ENCODE data around the gene APOA5.
"Not testable (repeated sequence)": the region's sequence is repeated elsewhere in the genome, so short reads cannot be mapped to it uniquely, and the experiment has no call there.

Gene APOA5

DNA sequence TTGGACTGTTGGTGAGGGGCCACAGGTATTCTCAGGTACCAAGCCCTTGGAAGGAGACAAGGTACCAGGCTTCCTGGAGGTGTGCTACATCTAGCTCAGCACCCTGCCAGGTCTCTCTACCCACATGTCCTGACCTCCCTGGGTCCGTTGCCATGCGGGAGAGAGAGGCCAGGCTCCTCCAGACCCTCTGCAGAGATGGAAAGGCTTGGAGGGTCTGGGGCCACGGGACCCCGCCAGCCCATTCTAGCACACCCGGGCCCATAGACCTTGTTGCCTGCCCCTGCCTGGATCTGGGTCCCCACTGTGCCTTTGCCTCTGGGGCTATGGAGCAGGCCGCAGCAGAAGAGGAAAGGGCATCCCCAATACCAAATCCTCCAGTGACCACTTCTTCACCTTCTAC is 35.8 kb upstream of the APOA5 start:
- DNase-seq (ENCODE audit: low read depth in 2 of 2, low spot score in 1 of 2) = no peak

GRCh38 chr11:116826751-116827431 is 35.2 kb upstream of the APOA5 start:
- DNase-seq (ENCODE audit: low read depth in 2 of 2, low spot score in 1 of 2) = no peak

GRCh38 chr11:116825854-116826750 is 34.4 kb upstream of the APOA5 start:
- DNase-seq (ENCODE audit: low read depth in 2 of 2, low spot score in 1 of 2) = no peak

- DNase-seq (ENCODE audit: low read depth in 2 of 2, low spot score in 1 of 2) = no peak
These were observed 33.8 kb upstream of the APOA5 start for GRCh38 chr11:116825434-116825833.

- no peak for DNase-seq (ENCODE audit: low read depth in 2 of 2, low spot score in 1 of 2)
These were observed 31.6 kb upstream of the APOA5 start, which contains the start of gene APOA4 for GRCh38 chr11:116823031-116823843. Gene APOA4 (minus strand): TSS chr11:116823304. CDS start chr11:116823191, 113 bp downstream.

DNA sequence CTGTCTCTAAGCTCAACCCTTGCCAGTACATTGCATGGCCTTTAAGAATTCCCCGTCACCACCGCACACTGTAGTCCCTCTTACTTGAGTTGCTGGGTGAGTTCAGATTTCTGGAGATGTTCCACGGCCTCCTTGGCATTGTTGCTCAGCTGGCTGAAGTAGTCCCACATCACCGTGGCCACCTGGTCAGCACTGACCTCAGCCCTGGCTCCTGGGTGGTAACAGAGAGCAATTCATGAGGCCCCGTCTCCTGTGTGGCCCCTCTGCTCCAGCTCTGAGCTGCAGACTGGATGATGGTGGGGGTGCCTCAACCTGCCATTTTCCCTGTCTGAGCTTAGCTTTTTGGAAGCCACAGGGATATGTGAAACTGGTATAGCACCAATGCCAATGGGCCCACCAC is 30.9 kb upstream of the APOA5 start:
- DNase-seq (ENCODE audit: low read depth in 2 of 2, low spot score in 1 of 2) = no peak

- no peak for DNase-seq (ENCODE audit: low read depth in 2 of 2, low spot score in 1 of 2)
These were observed 29.6 kb upstream of the APOA5 start for GRCh38 chr11:116821050-116821918.

- DNase-seq (ENCODE audit: low read depth in 2 of 2, low spot score in 1 of 2) = no peak
These were observed 27.4 kb upstream of the APOA5 start for GRCh38 chr11:116819049-116819448.

DNA sequence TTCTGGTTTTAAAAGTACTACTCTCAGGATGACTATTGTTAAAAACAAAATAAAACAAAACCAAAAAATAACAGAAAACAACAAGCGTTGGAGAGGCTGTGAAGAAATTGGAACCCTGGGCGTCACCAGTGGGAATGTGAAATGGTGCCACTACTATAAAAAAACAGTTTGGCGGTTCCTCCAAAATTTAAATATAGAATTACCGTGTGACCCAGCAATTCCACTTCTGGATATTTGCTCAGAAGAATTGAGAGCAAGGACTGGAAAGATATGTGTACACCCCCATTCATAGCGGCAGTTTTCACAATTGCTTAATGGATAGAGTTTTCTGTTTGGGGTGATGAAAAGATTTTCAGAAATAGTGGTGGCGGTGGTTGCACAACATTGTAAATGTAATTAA is 22.8 kb upstream of the APOA5 start:
- no peak for DNase-seq (ENCODE audit: low read depth in 2 of 2, low spot score in 1 of 2)

DNA sequence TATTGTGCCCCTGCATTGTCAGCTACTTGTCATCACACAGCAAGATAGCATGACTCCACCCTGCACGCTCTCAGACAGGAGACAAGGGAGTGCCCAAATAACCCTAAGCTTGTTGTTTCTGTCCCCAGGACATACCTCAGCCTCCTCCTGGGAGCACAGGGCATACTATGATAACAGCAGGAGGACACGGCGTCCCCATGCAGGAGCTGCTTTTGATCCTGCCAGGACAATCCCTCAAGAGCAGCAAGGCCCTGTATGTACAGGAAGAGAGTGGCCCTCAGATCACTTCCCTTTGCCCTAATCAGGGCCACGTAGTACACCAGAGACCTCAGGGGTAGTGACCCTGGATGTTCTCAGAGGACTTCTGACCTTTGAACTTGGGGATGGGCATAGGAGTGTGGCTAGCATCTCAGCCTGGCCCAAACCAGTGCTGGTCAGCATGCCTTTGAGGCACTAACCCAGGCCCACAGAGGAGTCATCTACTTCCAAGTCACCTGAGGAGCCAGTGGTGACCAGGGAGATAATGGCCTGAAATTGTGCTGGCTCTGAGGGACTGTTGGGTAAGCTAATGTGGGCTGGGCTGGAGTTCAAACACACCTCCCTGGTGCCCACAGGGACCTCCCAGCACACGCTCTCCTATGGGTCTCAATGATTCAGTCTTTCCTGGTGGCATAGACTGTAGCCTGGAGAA is 22.2 kb upstream of the APOA5 start:
- no peak for DNase-seq (ENCODE audit: low read depth in 2 of 2, low spot score in 1 of 2)

GRCh38 chr11:116813170-116813569 is 21.5 kb upstream of the APOA5 start:
- DNase-seq (ENCODE audit: low read depth in 2 of 2, low spot score in 1 of 2) = no peak

DNA sequence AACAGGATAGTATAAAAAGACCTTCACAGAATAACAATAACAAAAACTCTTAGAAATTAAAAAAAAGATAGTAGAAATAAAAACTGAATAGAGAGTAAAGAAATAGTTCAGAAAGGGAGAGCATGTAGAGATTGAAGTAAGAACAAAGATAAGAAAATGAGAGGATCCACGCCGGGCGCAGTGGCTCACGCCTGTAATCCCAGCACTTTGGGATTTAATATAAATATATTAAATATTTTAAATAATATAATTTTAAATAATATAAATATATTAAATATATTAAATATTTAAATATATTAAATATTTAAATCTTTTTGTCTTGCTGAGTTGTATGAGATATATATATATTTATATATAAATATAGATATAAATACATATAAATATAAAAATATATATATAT is 20.4 kb upstream of the APOA5 start:
- DNase-seq (ENCODE audit: low read depth in 2 of 2, low spot score in 1 of 2) = no peak

GRCh38 chr11:116811194-116811593 is 19.5 kb upstream of the APOA5 start:
- DNase-seq (ENCODE audit: low read depth in 2 of 2, low spot score in 1 of 2) = no peak

- no peak for DNase-seq (ENCODE audit: low read depth in 2 of 2, low spot score in 1 of 2)
These were observed 16.8 kb upstream of the APOA5 start for GRCh38 chr11:116808262-116809175.

GRCh38 chr11:116807601-116808261 is 16.1 kb upstream of the APOA5 start:
- DNase-seq (ENCODE audit: low read depth in 2 of 2, low spot score in 1 of 2) = no peak

- DNase-seq (ENCODE audit: low read depth in 2 of 2, low spot score in 1 of 2) = no peak
These were observed 12.3 kb upstream of the APOA5 start for GRCh38 chr11:116804001-116804400.

DNA sequence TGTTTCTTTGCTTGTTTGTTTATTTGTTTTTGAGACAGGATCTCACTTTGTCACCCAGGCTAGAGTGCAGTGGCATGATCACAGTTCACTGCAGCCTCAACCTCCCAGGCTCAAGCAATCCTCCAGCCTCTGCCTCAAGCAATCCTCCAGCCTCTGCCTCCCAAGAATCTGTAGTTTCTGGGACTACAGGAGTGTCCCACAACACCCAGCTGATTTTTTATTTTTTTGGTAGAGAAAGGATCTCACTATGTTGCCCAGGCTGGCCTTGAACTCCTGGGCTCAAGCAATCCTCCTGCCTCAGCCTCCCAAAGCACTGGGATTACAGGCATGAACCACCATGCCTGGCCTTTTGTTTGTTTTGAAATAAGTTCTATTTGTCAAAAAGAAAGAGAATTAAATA is 10.0 kb upstream of the APOA5 start:
- DNase-seq (ENCODE audit: low read depth in 2 of 2, low spot score in 1 of 2) = not testable (repeated sequence)

DNA sequence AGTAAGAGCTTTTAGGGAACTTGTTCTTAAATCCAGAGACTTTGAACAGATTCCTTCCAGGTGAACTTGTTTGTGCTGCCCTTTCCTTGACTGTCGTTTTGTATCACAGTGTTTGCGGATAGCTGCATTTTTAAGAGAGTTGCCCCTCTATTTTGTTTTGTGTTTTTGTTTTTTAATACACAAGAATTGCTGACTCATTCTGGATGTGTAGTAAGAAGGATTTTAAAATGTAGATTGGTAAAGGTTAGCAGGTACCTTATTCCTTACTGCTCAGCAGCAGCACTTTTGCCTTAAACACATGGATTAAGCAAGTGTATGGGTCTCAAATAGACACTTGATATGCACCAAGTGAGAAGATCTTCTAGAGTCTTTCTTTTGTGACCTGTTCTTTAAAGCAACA is 8.9 kb upstream of the APOA5 start:
- DNase-seq (ENCODE audit: low read depth in 2 of 2, low spot score in 1 of 2) = no peak
